ENCODE data around the gene ADAM12.

GRCh38 chr10:126262233-126262838, 125.9 kb downstream of the ADAM12 start:
- TF ChIP-seq CTCF (IDR thresholded peaks at IDR 0.05) (no peak), POLR2AphosphoS5 (IDR thresholded peaks at IDR 0.05) (no peak)

Measured in prostate gland (tissue), 2 donors.